Measurements from ENCODE around the gene NQO2.
"Not testable (repeated sequence)": the region's sequence is repeated elsewhere in the genome, so short reads cannot be mapped to it uniquely, and the experiment has no call there.

NQO2 gene

GRCh38 chr6:3014675-3015066 lies 15.0 kb downstream of the NQO2 start:
- Histone ChIP-seq H3K9ac (ENCODE audit: low read length in 2 of 2) (no peak overlapping the region), H3K9me3 (ENCODE audit: control insufficient read depth in 2 of 2, low read length in 2 of 2) (peaks cover 0 to 5% of the 10 kb centered on the region in 2 donors), H3K4me1 (ENCODE audit: control insufficient read depth, insufficient read depth, low read length) (no peaks in the 10 kb centered on the region), H3K27me3 (ENCODE audit: control insufficient read depth in 1 of 2, insufficient read depth in 2 of 2, low read length in 2 of 2) (no peaks in the 10 kb centered on the region), H3K4me3 (ENCODE audit: low read length in 2 of 2) (no peak overlapping the region), H3K27ac (ENCODE audit: low read length) (no peak overlapping the region), H3K36me3 (ENCODE audit: control insufficient read depth in 2 of 2, insufficient read depth in 2 of 2, low read length in 2 of 2) (peaks cover 49 to 67% of the 10 kb centered on the region in 2 donors)

- H3K4me3 ChIP-seq (ENCODE audit: low read length in 2 of 2), result no peak overlapping the region
- H3K9me3 ChIP-seq (ENCODE audit: control insufficient read depth in 2 of 2, low read length in 2 of 2), result peaks cover 0 to 5% of the 10 kb centered on the region in 2 donors
- H3K27ac ChIP-seq (ENCODE audit: low read length), result no peak overlapping the region
- H3K27me3 ChIP-seq (ENCODE audit: control insufficient read depth in 1 of 2, insufficient read depth in 2 of 2, low read length in 2 of 2), result no peaks in the 10 kb centered on the region
- no peaks in the 10 kb centered on the region for H3K4me1 ChIP-seq (ENCODE audit: control insufficient read depth, insufficient read depth, low read length)
- peaks cover 50 to 68% of the 10 kb centered on the region in 2 donors for H3K36me3 ChIP-seq (ENCODE audit: control insufficient read depth in 2 of 2, insufficient read depth in 2 of 2, low read length in 2 of 2)
- H3K9ac ChIP-seq (ENCODE audit: low read length in 2 of 2), result no peak overlapping the region
Measured at GRCh38 chr6:3015144-3015543, 15.4 kb downstream of the NQO2 start.

GRCh38 chr6:3016473-3017280 lies 17.0 kb downstream of the NQO2 start:
- H3K36me3 ChIP-seq (ENCODE audit: control insufficient read depth in 2 of 2, insufficient read depth in 2 of 2, low read length in 2 of 2), result peaks cover 43 to 54% of the 10 kb centered on the region in 2 donors
- no peaks in the 10 kb centered on the region for H3K4me1 ChIP-seq (ENCODE audit: control insufficient read depth, insufficient read depth, low read length)
- no peaks in the 10 kb centered on the region for H3K27me3 ChIP-seq (ENCODE audit: control insufficient read depth in 1 of 2, insufficient read depth in 2 of 2, low read length in 2 of 2)
- H3K9me3 ChIP-seq (ENCODE audit: control insufficient read depth in 2 of 2, low read length in 2 of 2), result peaks cover 0 to 1% of the 10 kb centered on the region in 2 donors
- no peak overlapping the region for H3K27ac ChIP-seq (ENCODE audit: low read length)
- H3K4me3 ChIP-seq (ENCODE audit: low read length in 2 of 2), result no peak overlapping the region
- H3K9ac ChIP-seq (ENCODE audit: low read length in 2 of 2), result no peak overlapping the region

GRCh38 chr6:3017304-3017703 lies 17.6 kb downstream of the NQO2 start:
- no peaks in the 10 kb centered on the region for H3K9me3 ChIP-seq (ENCODE audit: control insufficient read depth in 2 of 2, low read length in 2 of 2)
- H3K4me3 ChIP-seq (ENCODE audit: low read length in 2 of 2), result no peak overlapping the region
- peaks cover 39 to 47% of the 10 kb centered on the region in 2 donors for H3K36me3 ChIP-seq (ENCODE audit: control insufficient read depth in 2 of 2, insufficient read depth in 2 of 2, low read length in 2 of 2)
- H3K4me1 ChIP-seq (ENCODE audit: control insufficient read depth, insufficient read depth, low read length), result no peaks in the 10 kb centered on the region
- H3K27ac ChIP-seq (ENCODE audit: low read length), result no peak overlapping the region
- no peak overlapping the region for H3K9ac ChIP-seq (ENCODE audit: low read length in 2 of 2)
- no peaks in the 10 kb centered on the region for H3K27me3 ChIP-seq (ENCODE audit: control insufficient read depth in 1 of 2, insufficient read depth in 2 of 2, low read length in 2 of 2)

GRCh38 chr6:3019065-3019464 lies 19.4 kb downstream of the NQO2 start:
- H3K27ac ChIP-seq (ENCODE audit: low read length), result no peak overlapping the region
- peaks cover 9% of the 10 kb centered on the region for H3K4me1 ChIP-seq (ENCODE audit: control insufficient read depth, insufficient read depth, low read length)

GRCh38 chr6:3019749-3020320 lies 20.1 kb downstream of the NQO2 start:
- Histone ChIP-seq H3K9me3 (ENCODE audit: control insufficient read depth in 2 of 2, low read length in 2 of 2) (no peaks in the 10 kb centered on the region), H3K36me3 (ENCODE audit: control insufficient read depth in 2 of 2, insufficient read depth in 2 of 2, low read length in 2 of 2) (peaks cover 28 to 30% of the 10 kb centered on the region in 2 donors), H3K9ac (ENCODE audit: low read length in 2 of 2) (no peak overlapping the region), H3K27me3 (ENCODE audit: control insufficient read depth in 1 of 2, insufficient read depth in 2 of 2, low read length in 2 of 2) (no peaks in the 10 kb centered on the region), H3K4me1 (ENCODE audit: control insufficient read depth, insufficient read depth, low read length) (peaks cover 10% of the 10 kb centered on the region), H3K27ac (ENCODE audit: low read length) (no peak overlapping the region), H3K4me3 (ENCODE audit: low read length in 2 of 2) (no peak overlapping the region)

More at GRCh38 chr6:3019065-3019464, 19.4 kb downstream of the NQO2 start:
- no peak overlapping the region for H3K9ac ChIP-seq (ENCODE audit: low read length in 2 of 2)
- no peaks in the 10 kb centered on the region for H3K9me3 ChIP-seq (ENCODE audit: control insufficient read depth in 2 of 2, low read length in 2 of 2)
- no peak overlapping the region for H3K4me3 ChIP-seq (ENCODE audit: low read length in 2 of 2)
- no peaks in the 10 kb centered on the region for H3K27me3 ChIP-seq (ENCODE audit: control insufficient read depth in 1 of 2, insufficient read depth in 2 of 2, low read length in 2 of 2)
- H3K36me3 ChIP-seq (ENCODE audit: control insufficient read depth in 2 of 2, insufficient read depth in 2 of 2, low read length in 2 of 2), result peaks cover 33 to 35% of the 10 kb centered on the region in 2 donors

GRCh38 chr6:3020976-3021598 lies 21.4 kb downstream of the NQO2 start:
- not testable (repeated sequence) for H3K4me3 ChIP-seq (ENCODE audit: low read length in 2 of 2); H3K9me3 ChIP-seq (ENCODE audit: control insufficient read depth in 2 of 2, low read length in 2 of 2); H3K27me3 ChIP-seq (ENCODE audit: control insufficient read depth in 1 of 2, insufficient read depth in 2 of 2, low read length in 2 of 2); H3K9ac ChIP-seq (ENCODE audit: low read length in 2 of 2); H3K27ac ChIP-seq (ENCODE audit: low read length)
- Histone ChIP-seq H3K36me3 (ENCODE audit: control insufficient read depth in 2 of 2, insufficient read depth in 2 of 2, low read length in 2 of 2) (peaks cover 18 to 20% of the 10 kb centered on the region in 2 donors), H3K4me1 (ENCODE audit: control insufficient read depth, insufficient read depth, low read length) (peaks cover 10% of the 10 kb centered on the region)

- peak overlapping the region; percentile 57 to 63 for H3K4me3 ChIP-seq (ENCODE audit: low read length in 2 of 2)
- H3K36me3 ChIP-seq (ENCODE audit: control insufficient read depth in 2 of 2, insufficient read depth in 2 of 2, low read length in 2 of 2), result peaks cover 2 to 10% of the 10 kb centered on the region in 2 donors
- H3K27ac ChIP-seq (ENCODE audit: low read length), result peak overlapping the region; percentile 41
- H3K27me3 ChIP-seq (ENCODE audit: control insufficient read depth in 1 of 2, insufficient read depth in 2 of 2, low read length in 2 of 2), result no peaks in the 10 kb centered on the region
- H3K9me3 ChIP-seq (ENCODE audit: control insufficient read depth in 2 of 2, low read length in 2 of 2), result no peaks in the 10 kb centered on the region
- H3K4me1 ChIP-seq (ENCODE audit: control insufficient read depth, insufficient read depth, low read length), result peaks cover 13% of the 10 kb centered on the region
- H3K9ac ChIP-seq (ENCODE audit: low read length in 2 of 2), result peak overlapping the region in 1 of 2 donors; percentile 49
Measured at GRCh38 chr6:3022765-3023662, 23.3 kb downstream of the NQO2 start.

- Histone ChIP-seq H3K4me3 (ENCODE audit: low read length in 2 of 2) (peak overlapping the region; percentile 57 to 63), H3K9me3 (ENCODE audit: control insufficient read depth in 2 of 2, low read length in 2 of 2) (no peaks in the 10 kb centered on the region), H3K27me3 (ENCODE audit: control insufficient read depth in 1 of 2, insufficient read depth in 2 of 2, low read length in 2 of 2) (no peaks in the 10 kb centered on the region), H3K36me3 (ENCODE audit: control insufficient read depth in 2 of 2, insufficient read depth in 2 of 2, low read length in 2 of 2) (peaks cover 2 to 10% of the 10 kb centered on the region in 2 donors), H3K27ac (ENCODE audit: low read length) (peak overlapping the region; percentile 41), H3K4me1 (ENCODE audit: control insufficient read depth, insufficient read depth, low read length) (peaks cover 13% of the 10 kb centered on the region), H3K9ac (ENCODE audit: low read length in 2 of 2) (peak overlapping the region in 1 of 2 donors; percentile 53)
Measured at GRCh38 chr6:3023663-3024483, 24.2 kb downstream of the NQO2 start.

Data from stomach smooth muscle (tissue), 2 donors.